DOHH2 (cell line): ENCODE results near the gene SMKR1.
"Not testable (repeated sequence)": the region's sequence is repeated elsewhere in the genome, so short reads cannot be mapped to it uniquely, and the experiment has no call there.

Experiments
- EZH2phosphoT487 ChIP-seq: fragments of 200-600 bp; sonication (generic); IDR thresholded peaks from 2 replicates; pipeline ENCODE4 v1.6.1; 2017; ENCODE audit warnings: borderline replicate concordance, mild to moderate bottlenecking, antibody characterized with exemption, low read length, moderate library complexity, mixed read lengths
- TF ChIP-seq, protein P1 (sequence below): fragments of 200-600 bp; sonication (generic); IDR thresholded peaks from one replicate; pipeline ENCODE4 v1.5.1; 2014; ENCODE audit warnings: antibody characterized with exemption, mild to moderate bottlenecking, low read depth, low read length; ENCODE audit not compliant: poor library complexity, severe bottlenecking

DNA sequence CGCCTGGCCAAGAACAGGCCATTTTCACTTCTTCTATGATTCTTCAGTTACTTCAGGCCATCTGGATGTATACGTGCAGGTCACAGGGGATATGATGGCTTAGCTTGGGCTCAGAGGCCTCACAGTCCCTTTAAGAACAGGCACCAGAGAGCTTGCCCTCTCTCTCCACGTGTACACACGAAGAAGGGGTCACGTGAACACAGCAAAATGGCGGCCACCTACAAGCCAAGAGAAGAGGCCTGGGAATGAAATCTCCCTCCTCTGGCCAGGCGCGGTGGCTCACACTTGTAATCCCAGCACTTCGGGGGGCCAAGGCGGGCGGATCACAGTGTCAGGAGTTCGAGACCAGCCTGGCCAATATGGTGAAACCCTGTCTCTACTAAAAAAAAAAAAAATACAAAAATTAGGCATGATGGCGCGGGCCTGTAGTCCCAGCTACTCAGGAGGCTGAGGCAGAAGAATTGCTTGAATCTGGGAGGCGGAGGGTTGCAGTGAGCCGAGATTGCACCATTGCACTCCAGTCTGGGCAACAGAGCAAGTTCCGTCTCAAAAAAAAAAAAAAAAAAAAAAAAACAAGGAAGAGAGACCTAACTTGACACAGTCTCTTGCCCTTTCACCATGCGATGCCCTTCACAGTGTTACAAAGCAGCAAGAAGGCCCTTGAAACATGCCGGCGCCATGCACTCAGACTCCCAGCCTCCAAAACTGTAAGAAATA is 32.4 kb downstream of the SMKR1 start:
- TF ChIP-seq, protein P1, sequence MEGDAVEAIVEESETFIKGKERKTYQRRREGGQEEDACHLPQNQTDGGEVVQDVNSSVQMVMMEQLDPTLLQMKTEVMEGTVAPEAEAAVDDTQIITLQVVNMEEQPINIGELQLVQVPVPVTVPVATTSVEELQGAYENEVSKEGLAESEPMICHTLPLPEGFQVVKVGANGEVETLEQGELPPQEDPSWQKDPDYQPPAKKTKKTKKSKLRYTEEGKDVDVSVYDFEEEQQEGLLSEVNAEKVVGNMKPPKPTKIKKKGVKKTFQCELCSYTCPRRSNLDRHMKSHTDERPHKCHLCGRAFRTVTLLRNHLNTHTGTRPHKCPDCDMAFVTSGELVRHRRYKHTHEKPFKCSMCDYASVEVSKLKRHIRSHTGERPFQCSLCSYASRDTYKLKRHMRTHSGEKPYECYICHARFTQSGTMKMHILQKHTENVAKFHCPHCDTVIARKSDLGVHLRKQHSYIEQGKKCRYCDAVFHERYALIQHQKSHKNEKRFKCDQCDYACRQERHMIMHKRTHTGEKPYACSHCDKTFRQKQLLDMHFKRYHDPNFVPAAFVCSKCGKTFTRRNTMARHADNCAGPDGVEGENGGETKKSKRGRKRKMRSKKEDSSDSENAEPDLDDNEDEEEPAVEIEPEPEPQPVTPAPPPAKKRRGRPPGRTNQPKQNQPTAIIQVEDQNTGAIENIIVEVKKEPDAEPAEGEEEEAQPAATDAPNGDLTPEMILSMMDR, result not testable (repeated sequence)
- not testable (repeated sequence) for TF ChIP-seq EZH2phosphoT487
